Suprapubic skin (tissue), 4 donors: Measurements from ENCODE around the gene CILP2.

Experiments
- CTCF ChIP-seq, 2 donors: fragments of 200-600 bp in 1 of 2; fragments of 450-650 bp in 1 of 2; sonication (generic) in 1 of 2; IDR thresholded peaks; one replicate each; pipeline ENCODE4 v1.5.1; 2016 to 2019; ENCODE audit warnings: antibody characterized with exemption in 2 of 2, mild to moderate bottlenecking in 1 of 2, moderate library complexity in 1 of 2
- EP300 ChIP-seq: sonication (generic); formaldehyde crosslinking; IDR thresholded peaks from one replicate; pipeline ENCODE4 v1.6.1; 2017; ENCODE audit warnings: antibody characterized with exemption
- POLR2A ChIP-seq, 2 donors: fragments of 450-650 bp; IDR thresholded peaks; one replicate each; pipeline ENCODE4 v1.6.1; 2017; ENCODE audit warnings: antibody characterized with exemption in 2 of 2, mild to moderate bottlenecking in 2 of 2, moderate library complexity in 2 of 2
- POLR2AphosphoS5 ChIP-seq, 3 donors: sonication (generic); formaldehyde crosslinking; IDR thresholded peaks; one replicate each; pipeline ENCODE4 v1.6.1; 2017; ENCODE audit warnings: antibody characterized with exemption in 3 of 3

- no peak for TF ChIP-seq POLR2A (IDR thresholded peaks at IDR 0.05)
- TF ChIP-seq POLR2AphosphoS5 (IDR thresholded peaks at IDR 0.05), result no peak
- TF ChIP-seq CTCF (IDR thresholded peaks at IDR 0.05), result no peak
- TF ChIP-seq EP300, result no peak
These were observed 7.0 kb downstream of the CILP2 start for GRCh38 chr19:19544954-19545591.
